ENCODE measurements around the gene DBT.
A peak's percentile ranks its signal among the peaks of the same experiment; 100 is the strongest.

The DBT gene

DNA sequence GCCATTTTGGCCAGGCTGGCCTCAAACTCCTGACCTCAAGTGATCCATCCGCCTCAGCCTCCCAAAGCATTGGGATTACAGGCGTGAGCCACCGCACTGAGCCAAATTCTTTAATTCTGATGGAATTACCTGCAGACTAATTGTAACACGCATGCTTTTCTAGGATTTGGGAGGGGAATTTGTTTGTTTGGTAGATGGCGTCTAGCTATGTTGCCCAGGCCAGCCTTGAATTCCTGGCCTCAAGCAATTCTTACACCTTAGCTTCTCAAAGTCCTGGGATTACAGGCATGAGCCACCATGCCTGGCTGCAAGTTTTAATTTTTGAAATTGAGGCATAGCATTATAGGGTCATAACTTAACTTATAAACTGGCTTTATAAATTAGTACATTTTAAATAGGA, 35.0 kb upstream of the DBT start:
- no peak overlapping the region for H3K4me3 ChIP-seq (ENCODE audit: low read length)
- no peak for DNase-seq (ENCODE audit: low read depth)
- TF ChIP-seq CTCF (conservative IDR thresholded peaks at IDR 0.05; ENCODE audit: low read depth, low read length) = no peak

DNA sequence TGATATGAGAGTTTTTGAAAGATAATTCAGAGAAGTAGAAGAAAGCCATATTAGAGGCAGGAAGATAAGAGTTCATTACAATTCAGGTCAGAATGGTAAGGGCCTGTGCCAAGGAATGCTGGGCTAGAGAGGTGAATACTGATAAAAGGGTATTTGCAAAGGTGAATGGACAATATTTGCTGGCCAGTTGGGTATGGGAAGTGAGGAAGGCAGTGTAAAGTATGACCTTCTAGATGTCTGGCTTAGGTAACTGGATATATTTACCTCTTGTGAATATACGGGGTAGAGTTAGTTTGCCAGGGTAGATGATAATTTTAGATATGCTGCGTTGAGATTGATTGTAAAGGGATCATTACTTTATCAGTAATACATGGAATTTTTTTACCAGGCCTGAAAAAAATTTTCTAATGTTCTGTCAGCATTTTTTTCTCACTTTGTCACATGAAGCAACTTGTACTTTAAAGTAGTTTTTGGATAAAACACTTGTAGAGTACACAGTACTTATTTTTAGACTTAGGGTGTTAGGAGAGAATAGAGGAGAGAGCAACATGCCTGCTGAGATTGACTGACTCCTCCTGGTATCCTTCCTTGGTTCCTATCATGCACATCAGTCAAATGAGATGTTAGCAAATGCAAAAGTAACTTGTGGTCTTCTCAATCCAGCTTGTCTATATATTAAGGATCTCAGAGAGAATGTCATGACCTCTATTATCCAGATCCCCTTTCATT, 30.5 kb upstream of the DBT start:
- no peak overlapping the region for H3K4me3 ChIP-seq (ENCODE audit: low read length)
- no peak for DNase-seq (ENCODE audit: low read depth)
- no peak for TF ChIP-seq CTCF (conservative IDR thresholded peaks at IDR 0.05; ENCODE audit: low read depth, low read length)

GRCh38 chr1:100279358-100279923, 29.8 kb upstream of the DBT start:
- H3K4me3 ChIP-seq (ENCODE audit: low read length) = no peak overlapping the region
- no peak for DNase-seq (ENCODE audit: low read depth)
- TF ChIP-seq CTCF (conservative IDR thresholded peaks at IDR 0.05; ENCODE audit: low read depth, low read length) = no peak

GRCh38 chr1:100277866-100278265, 28.2 kb upstream of the DBT start:
- no peak for TF ChIP-seq CTCF (conservative IDR thresholded peaks at IDR 0.05; ENCODE audit: low read depth, low read length)
- no peak overlapping the region for H3K4me3 ChIP-seq (ENCODE audit: low read length)
- DNase-seq (ENCODE audit: low read depth) = no peak

GRCh38 chr1:100268202-100268601, 18.6 kb upstream of the DBT start:
- no peak for TF ChIP-seq CTCF (conservative IDR thresholded peaks at IDR 0.05; ENCODE audit: low read depth, low read length)
- DNase-seq (ENCODE audit: low read depth) = no peak
- H3K4me3 ChIP-seq (ENCODE audit: low read length) = no peak overlapping the region

DNA sequence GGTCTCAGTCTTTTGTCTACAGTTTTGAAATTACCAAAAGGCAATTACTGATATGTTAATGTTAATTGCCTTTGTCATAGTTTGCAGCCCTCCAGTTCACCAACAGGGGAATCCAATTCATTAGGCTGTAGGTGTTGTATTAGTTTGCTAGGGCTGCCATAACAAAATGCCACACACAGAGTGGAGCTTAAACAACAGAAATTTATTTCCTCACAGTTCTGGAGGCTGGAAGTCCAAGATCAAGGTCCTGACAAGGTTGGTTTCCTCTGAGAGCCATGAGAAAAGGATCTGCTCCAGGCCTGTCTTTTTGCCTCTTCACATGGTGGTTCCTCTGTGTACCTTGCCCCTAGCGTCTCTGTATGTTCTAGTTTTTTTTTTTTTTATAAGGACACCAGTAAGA, 17.6 kb upstream of the DBT start:
- TF ChIP-seq CTCF (conservative IDR thresholded peaks at IDR 0.05; ENCODE audit: low read depth, low read length) = no peak
- H3K4me3 ChIP-seq (ENCODE audit: low read length) = peak overlapping the region; percentile 96
- DNase-seq (ENCODE audit: low read depth) = no peak

- no peak for TF ChIP-seq CTCF (conservative IDR thresholded peaks at IDR 0.05; ENCODE audit: low read depth, low read length)
- peak overlapping the region; percentile 96 for H3K4me3 ChIP-seq (ENCODE audit: low read length)
- no peak for DNase-seq (ENCODE audit: low read depth)
Measured at GRCh38 chr1:100266741-100267140, 17.1 kb upstream of the DBT start.
